HepG2 (cell line): ENCODE results near the gene GNB1. TPM values are rescaled to one million over a fixed set of nuclear protein-coding genes. Genes with fewer than 3 reads are reported as not detected.

ENCODE experiments used
- ATAC-seq: fragments of 200-7000 bp; cut with Tn5 transposase; 3 replicates; pipeline ENCODE4 v1.9.1; 2020; ENCODE audit warnings: mild to moderate bottlenecking, moderate library complexity
- BruUV-seq: library from RNA; stranded (reverse); fragments of 400-500 nt; replicated peaks from 2 replicates; lab custom pipeline; 2021; lab: Mats Ljungman, UMichigan
- CTCF ChIA-PET: fragments of 300-600 bp; formaldehyde crosslinking; extraction: SDS; loops from one replicate; lab custom pipeline; 2021; ENCODE audit warnings: low total read pairs, inconsistent platforms, low intra/inter-chr PET ratio; lab: Yijun Ruan, JAX
- POLR2A ChIA-PET: fragments of 350-600 bp; sonication (Branson Sonifier 250); formaldehyde crosslinking; loops from one replicate; lab custom pipeline; 2020; ENCODE audit warnings: antibody characterized with exemption, inconsistent platforms; lab: Yijun Ruan, JAX
- DNase-seq: peaks from one replicate; pipeline ENCODE4 v3.0.0-alpha.2; 2015; ENCODE audit warnings: low spot score
- FAIRE-seq: peaks from 3 replicates; lab custom pipeline; 2011; peaks lifted over from hg19 to GRCh38; lab: Jason Lieb, UNC
- H2AFZ ChIP-seq: one replicate; pipeline ENCODE4 v1.6.1; 2011; ENCODE audit warnings: low read length, inconsistent platforms
- H3K27ac ChIP-seq: fragments of 300-600 bp; 3 replicates; pipeline ENCODE4 v1.8.0; 2011; ENCODE audit warnings: mixed run types, mild to moderate bottlenecking, mixed read lengths, low read length, inconsistent platforms; ENCODE audit not compliant: insufficient read depth; ENCODE audit errors: extremely low read length
- H3K27me3 ChIP-seq, 2 experiments: fragments of 200-600 bp in 1 of 2; 2 replicates in 1 of 2; 3 replicates in 1 of 2; pipeline versions ENCODE4 v1.6.0 to v1.8.0; 2011; ENCODE audit warnings: low read length in 2 of 2, mild to moderate bottlenecking in 2 of 2, moderate library complexity in 2 of 2, inconsistent platforms in 1 of 2; ENCODE audit not compliant: insufficient read depth in 2 of 2, control insufficient read depth in 1 of 2
- H3K36me3 ChIP-seq, 2 experiments: fragments of 200-600 bp in 1 of 2; replicated peaks in 1 of 2; 2 replicates in 1 of 2; 3 replicates in 1 of 2; pipeline versions ENCODE4 v1.5.1 to v1.8.0; 2011; ENCODE audit warnings: low read length in 2 of 2, inconsistent platforms in 1 of 2; ENCODE audit not compliant: insufficient read depth in 2 of 2, control insufficient read depth in 1 of 2
- H3K4me1 ChIP-seq: 2 replicates; pipeline ENCODE4 v1.5.1; 2012; ENCODE audit warnings: low read length, inconsistent platforms; ENCODE audit not compliant: insufficient read depth
- H3K4me2 ChIP-seq: 2 replicates; pipeline ENCODE4 v1.6.0; 2011; ENCODE audit warnings: low read depth, low read length, inconsistent platforms
- H3K4me3 ChIP-seq, 3 experiments: fragments of 200-600 bp in 1 of 3; sonication (generic), shearing (Covaris generic) in 1 of 3; replicated peaks in 1 of 3; 2 replicates each; pipeline ENCODE4 v1.5.1; 2011 to 2016; ENCODE audit warnings: low read length in 3 of 3, inconsistent platforms in 2 of 3, low read depth in 2 of 3, mild to moderate bottlenecking in 2 of 3, control low read depth in 1 of 3, mixed read lengths in 1 of 3; ENCODE audit not compliant: insufficient read depth in 1 of 3
- H3K79me2 ChIP-seq: one replicate; pipeline ENCODE4 v1.6.1; 2011; ENCODE audit warnings: low read length, inconsistent platforms; ENCODE audit not compliant: insufficient read depth
- H3K9ac ChIP-seq: 2 replicates; pipeline ENCODE4 v1.6.0; 2011; ENCODE audit warnings: mild to moderate bottlenecking, low read depth, low read length, inconsistent platforms; ENCODE audit not compliant: insufficient read depth
- H3K9me3 ChIP-seq: 2 replicates; pipeline ENCODE4 v1.5.1; 2012; ENCODE audit warnings: mild to moderate bottlenecking, low read length
- H4K20me1 ChIP-seq: 2 replicates; pipeline ENCODE4 v1.6.0; 2011; ENCODE audit warnings: inconsistent platforms, mild to moderate bottlenecking, low read length, moderate library complexity; ENCODE audit not compliant: insufficient read depth
- NR2F6 ChIP-seq, 2 experiments: IDR thresholded peaks; 2 replicates each; pipeline ENCODE4 v1.6.1; 2016; ENCODE audit warnings: antibody characterized with exemption in 1 of 2, mild to moderate bottlenecking in 1 of 2
- ZBTB8A ChIP-seq: sonication (generic); formaldehyde crosslinking; IDR thresholded peaks from 2 replicates; pipeline ENCODE4 v1.4.0; 2020; ENCODE audit warnings: mild to moderate bottlenecking, low read depth, missing genetic modification reagents, borderline replicate concordance
- WGBS: methylation state at CpG from one replicate; pipeline ENCODE4 v1.1.6; 2017; ENCODE audit warnings: low lambda C conversion rate; 5-methylcytosine and 5-hydroxymethylcytosine counted together
- in situ Hi-C: cut with HindIII; loops from 2 replicates; pipeline ENCODE4 v1.10.0; 2017; ENCODE audit warnings: low pct_unique_long_range_greater_than_20kb; ENCODE audit not compliant: extremely low pct_ligation_motif_present
- intact Hi-C: fragments of 100-400 bp; cut with micrococcal nuclease; formaldehyde crosslinking; loops from one replicate; pipeline ENCODE4 v1.10.0; 2022; ENCODE audit not compliant: unreplicated experiment
- polyA plus RNA-seq, 8 experiments: library from polyadenylated mRNA; depleted of rRNA in 3 of 8; stranded (reverse) in 7 of 8; unstranded in 1 of 8; fragments of >200 nt; fragmentation: Illumina TruSeq in 4 of 8; extraction: Trizol in 4 of 8; gene quantifications; 2 replicates each; pipeline versions ENCODE4 v1.2.1 to v1.2.3, GENCODE V29; 2011 to 2016; ENCODE audit warnings: low read depth in 4 of 8, missing spikeins in 1 of 8, mixed read lengths in 1 of 8; ENCODE audit not compliant: insufficient read depth in 1 of 8
- total RNA-seq, 5 experiments: library from RNA; depleted of rRNA; stranded (reverse); fragments of >200 nt; fragmentation: Illumina TruSeq; extraction: Trizol; gene quantifications; 2 replicates each; pipeline ENCODE4 v1.2.3, GENCODE V29; 2016; ENCODE audit warnings: low read depth in 1 of 5
- TF ChIP-seq, protein P1 (sequence below): conservative IDR thresholded peaks from 2 replicates; pipeline ENCODE4 v1.6.1; 2018; ENCODE audit warnings: missing genetic modification reagents
- TF ChIP-seq, protein P2 (sequence below): sonication (generic); formaldehyde crosslinking; IDR thresholded peaks from 2 replicates; pipeline ENCODE4 v1.4.0; 2020; ENCODE audit warnings: missing genetic modification reagents

GNB1 gene
- total and polyA plus RNA-seq, 2 of the 13 experiments (the other 11 are each of a cell fraction or from before 2014, with no cell fraction given), result 66.2 to 327 TPM

DNA sequence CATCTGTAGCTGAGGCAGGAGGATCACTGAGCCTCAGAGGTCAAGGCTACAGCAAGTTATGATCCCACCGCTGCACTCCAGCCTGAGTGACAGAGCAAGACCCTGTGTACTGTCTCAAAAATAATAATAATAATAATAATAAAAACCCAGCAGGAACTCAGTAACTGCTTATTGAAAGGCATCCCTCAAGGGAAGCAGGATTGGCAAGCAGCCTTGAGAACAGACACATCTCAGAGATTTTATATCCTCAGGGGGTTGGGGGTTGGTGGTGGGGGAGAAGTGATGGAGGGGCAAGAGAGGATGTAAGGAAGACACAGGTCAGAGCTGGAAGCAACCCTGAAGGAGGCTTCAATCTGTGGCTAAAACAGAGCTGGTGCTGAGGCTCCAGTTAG is 29.6 kb downstream of the GNB1 start:
- Histone ChIP-seq H3K4me1 (peaks cover 77% of the 10 kb centered on the region), H3K79me2 (peaks cover 94% of the 10 kb centered on the region), H3K27ac (peak overlapping the region; percentile 29), H3K4me3 (no peak overlapping the region), H3K9me3 (no peaks in the 10 kb centered on the region), H2AFZ (no peak overlapping the region)
- BruUV-seq, result no TSS peak
- no peak for ATAC-seq
- ChIA-PET POLR2A (no interaction called here), CTCF (no interaction called here)
- WGBS, result 27% methylated on average over 1 of the region's 1 CpG
- DNase-seq, result no peak
- in situ Hi-C loops, result no loop called here
- TF ChIP-seq NR2F6 (IDR thresholded peaks at IDR 0.05) (0 out of 2 replicates have a peak, but pooled peaks have one; percentile 30), NR2F6 (CRISPR knock-in tag; IDR thresholded peaks at IDR 0.05) (peak; percentile 32; the same call in 1 of the 2 replicates), ZBTB8A (CRISPR knock-in tag) (no peak)
- TF ChIP-seq, protein P1, sequence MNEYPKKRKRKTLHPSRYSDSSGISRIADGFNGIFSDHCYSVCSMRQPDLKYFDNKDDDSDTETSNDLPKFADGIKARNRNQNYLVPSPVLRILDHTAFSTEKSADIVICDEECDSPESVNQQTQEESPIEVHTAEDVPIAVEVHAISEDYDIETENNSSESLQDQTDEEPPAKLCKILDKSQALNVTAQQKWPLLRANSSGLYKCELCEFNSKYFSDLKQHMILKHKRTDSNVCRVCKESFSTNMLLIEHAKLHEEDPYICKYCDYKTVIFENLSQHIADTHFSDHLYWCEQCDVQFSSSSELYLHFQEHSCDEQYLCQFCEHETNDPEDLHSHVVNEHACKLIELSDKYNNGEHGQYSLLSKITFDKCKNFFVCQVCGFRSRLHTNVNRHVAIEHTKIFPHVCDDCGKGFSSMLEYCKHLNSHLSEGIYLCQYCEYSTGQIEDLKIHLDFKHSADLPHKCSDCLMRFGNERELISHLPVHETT (CRISPR knock-in tag), result no peak
- TF ChIP-seq, protein P2, sequence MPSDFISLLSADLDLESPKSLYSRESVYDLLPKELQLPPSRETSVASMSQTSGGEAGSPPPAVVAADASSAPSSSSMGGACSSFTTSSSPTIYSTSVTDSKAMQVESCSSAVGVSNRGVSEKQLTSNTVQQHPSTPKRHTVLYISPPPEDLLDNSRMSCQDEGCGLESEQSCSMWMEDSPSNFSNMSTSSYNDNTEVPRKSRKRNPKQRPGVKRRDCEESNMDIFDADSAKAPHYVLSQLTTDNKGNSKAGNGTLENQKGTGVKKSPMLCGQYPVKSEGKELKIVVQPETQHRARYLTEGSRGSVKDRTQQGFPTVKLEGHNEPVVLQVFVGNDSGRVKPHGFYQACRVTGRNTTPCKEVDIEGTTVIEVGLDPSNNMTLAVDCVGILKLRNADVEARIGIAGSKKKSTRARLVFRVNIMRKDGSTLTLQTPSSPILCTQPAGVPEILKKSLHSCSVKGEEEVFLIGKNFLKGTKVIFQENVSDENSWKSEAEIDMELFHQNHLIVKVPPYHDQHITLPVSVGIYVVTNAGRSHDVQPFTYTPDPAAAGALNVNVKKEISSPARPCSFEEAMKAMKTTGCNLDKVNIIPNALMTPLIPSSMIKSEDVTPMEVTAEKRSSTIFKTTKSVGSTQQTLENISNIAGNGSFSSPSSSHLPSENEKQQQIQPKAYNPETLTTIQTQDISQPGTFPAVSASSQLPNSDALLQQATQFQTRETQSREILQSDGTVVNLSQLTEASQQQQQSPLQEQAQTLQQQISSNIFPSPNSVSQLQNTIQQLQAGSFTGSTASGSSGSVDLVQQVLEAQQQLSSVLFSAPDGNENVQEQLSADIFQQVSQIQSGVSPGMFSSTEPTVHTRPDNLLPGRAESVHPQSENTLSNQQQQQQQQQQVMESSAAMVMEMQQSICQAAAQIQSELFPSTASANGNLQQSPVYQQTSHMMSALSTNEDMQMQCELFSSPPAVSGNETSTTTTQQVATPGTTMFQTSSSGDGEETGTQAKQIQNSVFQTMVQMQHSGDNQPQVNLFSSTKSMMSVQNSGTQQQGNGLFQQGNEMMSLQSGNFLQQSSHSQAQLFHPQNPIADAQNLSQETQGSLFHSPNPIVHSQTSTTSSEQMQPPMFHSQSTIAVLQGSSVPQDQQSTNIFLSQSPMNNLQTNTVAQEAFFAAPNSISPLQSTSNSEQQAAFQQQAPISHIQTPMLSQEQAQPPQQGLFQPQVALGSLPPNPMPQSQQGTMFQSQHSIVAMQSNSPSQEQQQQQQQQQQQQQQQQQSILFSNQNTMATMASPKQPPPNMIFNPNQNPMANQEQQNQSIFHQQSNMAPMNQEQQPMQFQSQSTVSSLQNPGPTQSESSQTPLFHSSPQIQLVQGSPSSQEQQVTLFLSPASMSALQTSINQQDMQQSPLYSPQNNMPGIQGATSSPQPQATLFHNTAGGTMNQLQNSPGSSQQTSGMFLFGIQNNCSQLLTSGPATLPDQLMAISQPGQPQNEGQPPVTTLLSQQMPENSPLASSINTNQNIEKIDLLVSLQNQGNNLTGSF (CRISPR knock-in tag), result no peak
- TF ChIP-seq, all 625 proteins: peak for 1
- H3K9ac ChIP-seq, result no peak overlapping the region
- H3K27me3 ChIP-seq, result no peaks in the 10 kb centered on the region
- FAIRE-seq, result no peak
- peaks cover 4% of the 10 kb centered on the region in 2 experiments; a peak in 3 of 5 replicates for H3K36me3 ChIP-seq
- peaks cover 78% of the 10 kb centered on the region for H4K20me1 ChIP-seq
- intact Hi-C loops, result no loop called here
- H3K4me2 ChIP-seq, result peak overlapping the region; percentile 12; the same call in 1 of the 2 replicates
